ENCODE data around the gene FARS2.

DNA sequence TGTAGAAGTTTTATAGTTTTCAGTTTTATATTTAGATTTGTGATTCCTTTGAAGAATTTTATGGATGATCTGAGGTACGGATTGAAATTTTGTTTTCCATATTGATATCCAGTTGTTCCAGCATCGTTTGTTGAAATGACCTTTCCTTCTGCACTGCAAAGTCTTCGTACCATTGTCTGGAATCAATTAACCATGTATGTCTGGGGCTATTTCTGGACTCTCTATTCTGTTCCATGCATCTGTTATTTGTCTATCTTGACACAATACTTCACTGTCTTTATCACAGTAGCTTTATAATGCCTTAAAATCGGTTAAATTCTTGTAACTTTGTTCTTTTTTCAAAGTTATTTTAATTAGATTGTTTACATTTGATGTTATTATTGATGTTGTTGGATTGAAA is 154.9 kb downstream of the FARS2 start:
- TF ChIP-seq CTCF (IDR thresholded peaks at IDR 0.05) = no peak
- TF ChIP-seq POLR2A (IDR thresholded peaks at IDR 0.05; ENCODE audit: low read depth) = no peak
- no peak for TF ChIP-seq POLR2AphosphoS5 (IDR thresholded peaks at IDR 0.05)
- TF ChIP-seq EP300 (IDR thresholded peaks at IDR 0.05) = no peak
